K562 (cell line): ENCODE measurements around the gene DPP9. TPM values are rescaled to one million over a fixed set of nuclear protein-coding genes. Genes with fewer than 3 reads are reported as not detected.

Experiments
- ATAC-seq: fragments of 200-7000 bp; cut with Tn5 transposase; 3 replicates; pipeline ENCODE4 v1.9.1; 2020; ENCODE audit warnings: moderate library complexity
- BruUV-seq: library from RNA; stranded (reverse); fragments of 400-500 nt; replicated peaks from 2 replicates; lab custom pipeline; 2021; lab: Mats Ljungman, UMichigan
- CTCF ChIA-PET: fragments of 300-600 bp; formaldehyde crosslinking; extraction: SDS; loops from one replicate; lab custom pipeline; 2021; ENCODE audit warnings: low intra/inter-chr PET ratio; lab: Yijun Ruan, JAX
- POLR2A ChIA-PET: fragments of 300-600, 350-650 bp; sonication (Branson Sonifier 250); formaldehyde crosslinking; extraction: SDS; loops from one replicate; lab custom pipeline; 2021; ENCODE audit warnings: antibody characterized with exemption, inconsistent platforms; lab: Yijun Ruan, JAX
- DNase-seq, 4 experiments: peaks; one replicate each; pipeline versions ENCODE4 v3.0.0 to v3.0.0-alpha.2; 2011 to 2018; ENCODE audit warnings: low spot score in 3 of 4, mixed read lengths in 3 of 4; ENCODE audit errors: extremely low read depth in 1 of 4
- FAIRE-seq: peaks from 2 replicates; lab custom pipeline; 2011; peaks lifted over from hg19 to GRCh38; lab: Jason Lieb, UNC
- H2AFZ ChIP-seq: 2 replicates; pipeline ENCODE4 v1.6.0; 2011; ENCODE audit warnings: low read depth, low read length, control low read depth, inconsistent platforms
- H3K27ac ChIP-seq: fragments of 200-600 bp; 3 replicates; pipeline ENCODE4 v1.8.0; 2011; ENCODE audit warnings: low read depth, mild to moderate bottlenecking, control low read depth, inconsistent platforms, low read length, moderate library complexity, mixed read lengths; ENCODE audit errors: extremely low read depth
- H3K27me3 ChIP-seq, 2 experiments: fragments of 300-600 bp in 1 of 2; 2 replicates in 1 of 2; 3 replicates in 1 of 2; pipeline versions ENCODE4 v1.6.0 to v1.8.0; 2011; ENCODE audit warnings: inconsistent platforms in 2 of 2, low read length in 2 of 2, mild to moderate bottlenecking in 1 of 2, mixed read lengths in 1 of 2, moderate library complexity in 1 of 2; ENCODE audit not compliant: control insufficient read depth in 2 of 2, insufficient read depth in 2 of 2
- H3K36me3 ChIP-seq: fragments of 300-600 bp; 3 replicates; pipeline ENCODE4 v1.8.0; 2011; ENCODE audit warnings: mild to moderate bottlenecking, low read length, inconsistent platforms; ENCODE audit not compliant: control insufficient read depth, insufficient read depth
- H3K4me1 ChIP-seq, 2 experiments: fragments of 200-600 bp in 1 of 2; replicated peaks in 1 of 2; 2 replicates in 1 of 2; 3 replicates in 1 of 2; pipeline versions ENCODE4 v1.5.1 to v1.8.0; 2011; ENCODE audit warnings: inconsistent platforms in 2 of 2, low read length in 2 of 2, mild to moderate bottlenecking in 1 of 2, mixed read lengths in 1 of 2, moderate library complexity in 1 of 2; ENCODE audit not compliant: control insufficient read depth in 2 of 2, insufficient read depth in 2 of 2
- H3K4me2 ChIP-seq: 2 replicates; pipeline ENCODE4 v1.6.1; 2011; ENCODE audit warnings: low read length, control low read depth, inconsistent platforms, mixed read lengths; ENCODE audit not compliant: insufficient read depth
- H3K4me3 ChIP-seq: fragments of 200-600 bp; sonication (generic), shearing (Covaris generic); 2 replicates; pipeline ENCODE4 v1.5.1; 2016; ENCODE audit warnings: control low read depth, inconsistent platforms
- H3K79me2 ChIP-seq: fragments of 200-600 bp; 3 replicates; pipeline ENCODE4 v1.8.0; 2011; ENCODE audit warnings: low read length, inconsistent platforms; ENCODE audit not compliant: control insufficient read depth, insufficient read depth
- H3K9ac ChIP-seq, 2 experiments: 2 replicates each; pipeline versions ENCODE4 v1.6.0 to v1.6.1; 2011; ENCODE audit warnings: low read depth in 2 of 2, low read length in 2 of 2, control low read depth in 1 of 2, inconsistent platforms in 1 of 2, mild to moderate bottlenecking in 1 of 2, mixed read lengths in 1 of 2; ENCODE audit not compliant: insufficient read depth in 1 of 2
- H3K9me1 ChIP-seq: one replicate; pipeline ENCODE4 v1.6.0; 2011; ENCODE audit warnings: inconsistent platforms, mild to moderate bottlenecking, low read length, moderate library complexity; ENCODE audit not compliant: control insufficient read depth, insufficient read depth
- H3K9me3 ChIP-seq: replicated peaks from 2 replicates; pipeline ENCODE4 v1.5.1; 2011; ENCODE audit warnings: low read depth, low read length, inconsistent platforms; ENCODE audit not compliant: control insufficient read depth, insufficient read depth
- H4K20me1 ChIP-seq: replicated peaks from 2 replicates; pipeline ENCODE4 v1.6.1; 2011; ENCODE audit warnings: low read length, inconsistent platforms, mixed read lengths; ENCODE audit not compliant: control insufficient read depth, insufficient read depth
- ATF7 ChIP-seq: fragments of 450-650 bp; IDR thresholded peaks from 2 replicates; pipeline ENCODE4 v1.7.1; 2014; ENCODE audit warnings: mild to moderate bottlenecking, moderate library complexity
- PHB ChIP-seq: fragments of 250-450 bp; sonication (Bioruptor Pico); IDR thresholded peaks from 2 replicates; pipeline ENCODE4 v1.5.0; 2021
- POLR2B ChIP-seq: fragments of 450-650 bp; IDR thresholded peaks from 2 replicates; pipeline ENCODE4 v1.6.1; 2018; ENCODE audit warnings: low read depth; ENCODE audit not compliant: partially characterized antibody
- RBM14 ChIP-seq: fragments of 200-400 bp; formaldehyde crosslinking; IDR thresholded peaks from 2 replicates; pipeline ENCODE4 v1.6.1; 2018; ENCODE audit warnings: low read depth, mild to moderate bottlenecking, low read length, moderate library complexity, borderline replicate concordance; ENCODE audit not compliant: insufficient read depth
- RHOXF2B ChIP-seq: fragments of 250-450 bp; sonication (Bioruptor Pico); conservative IDR thresholded peaks from 2 replicates; pipeline ENCODE4 v1.5.1; 2021
- SETDB1 ChIP-seq: IDR thresholded peaks from one replicate; pipeline ENCODE4 v1.6.1; 2012; ENCODE audit warnings: low read length, control low read depth, inconsistent platforms
- SREBF1 ChIP-seq: fragments of 150-350 bp; IDR thresholded peaks from 2 replicates; pipeline ENCODE4 v1.6.1; 2014; ENCODE audit warnings: antibody characterized with exemption, low read depth, low read length, borderline replicate concordance
- SRSF9 ChIP-seq: fragments of 200-400 bp; formaldehyde crosslinking; IDR thresholded peaks from 2 replicates; pipeline ENCODE4 v1.6.1; 2017; ENCODE audit warnings: low read depth, low read length, borderline replicate concordance
- U2AF1 ChIP-seq: fragments of 200-400 bp; formaldehyde crosslinking; optimal IDR thresholded peaks from 2 replicates; pipeline ENCODE3; 2017; ENCODE audit warnings: mild to moderate bottlenecking, low read depth, low read length, moderate library complexity
- ZNF780A ChIP-seq: fragments of 250-450 bp; sonication (Bioruptor Pico); IDR thresholded peaks from 2 replicates; pipeline ENCODE4 v1.5.0; 2021; ENCODE audit warnings: mild to moderate bottlenecking
- WGBS: fragments of 100-300 bp; shearing (Covaris generic); methylation state at CpG from one replicate; pipeline ENCODE4 v1.1.6; 2016; ENCODE audit warnings: low coverage, mixed read lengths; ENCODE audit not compliant: insufficient coverage; ENCODE audit errors: missing lambda C conversion rate; 5-methylcytosine and 5-hydroxymethylcytosine counted together
- in situ Hi-C: fragments of 300-500 bp; cut with MboI; formaldehyde crosslinking; loops from 4 replicates; pipeline ENCODE4 v1.15.0; 2018; ENCODE audit warnings: inconsistent platforms, mixed read lengths
- intact Hi-C: fragments of 100-400 bp; cut with micrococcal nuclease; formaldehyde crosslinking; loops from 2 replicates; pipeline ENCODE4 v1.14.2; 2022
- polyA plus RNA-seq, 8 experiments: library from polyadenylated mRNA; depleted of rRNA in 4 of 8; stranded (reverse) in 5 of 8; unstranded in 3 of 8; fragments of >200 nt; fragmentation: Nextera tagmentation in 2 of 8; fragmentation: Illumina TruSeq in 1 of 8; extraction: Ambion mirVana in 2 of 8; extraction: Trizol in 1 of 8; gene quantifications; 2 replicates each; pipeline versions ENCODE4 v1.2.1 to v1.2.3, GENCODE V29; 2011 to 2014; ENCODE audit warnings: inconsistent platforms in 1 of 8, missing spikeins in 1 of 8
- total RNA-seq, 7 experiments: library from RNA; depleted of rRNA in 6 of 7; stranded (reverse); fragments of >200 nt in 6 of 7; fragmentation: Illumina TruSeq in 2 of 7; extraction: Trizol in 2 of 7; gene quantifications; 2 replicates each; pipeline versions ENCODE4 v1.2.1 to v1.2.3, GENCODE V29; 2011 to 2021; ENCODE audit warnings: low replicate concordance in 1 of 7
- TF ChIP-seq, protein P1 (sequence below): sonication (generic); formaldehyde crosslinking; IDR thresholded peaks from 2 replicates; pipeline ENCODE4 v1.8.0; 2022; ENCODE audit warnings: missing genetic modification reagents, mild to moderate bottlenecking, borderline replicate concordance
- TF ChIP-seq, protein P2 (sequence below): fragments of 250-450 bp; sonication (Bioruptor Pico); IDR thresholded peaks from 2 replicates; pipeline ENCODE4 v1.5.1; 2021; ENCODE audit warnings: mild to moderate bottlenecking
- TF ChIP-seq, protein P3 (sequence below): fragments of 250-450 bp; sonication (Bioruptor Pico); IDR thresholded peaks from 2 replicates; pipeline ENCODE4 v1.5.0; 2021
- TF ChIP-seq, protein P4 (sequence below): IDR thresholded peaks from 2 replicates; pipeline ENCODE4 v1.6.1; 2012; ENCODE audit warnings: low read depth, low read length, improper control_type of control experiment, borderline replicate concordance
- TF ChIP-seq, protein P5 (sequence below): sonication (generic); formaldehyde crosslinking; IDR thresholded peaks from 2 replicates; pipeline ENCODE4 v1.8.0; 2022; ENCODE audit warnings: missing genetic modification reagents, mild to moderate bottlenecking, borderline replicate concordance

Gene DPP9
- total and polyA plus RNA-seq, 9 of the 15 experiments (the other 6 are each of a cell fraction or from before 2014, with no cell fraction given): 0.90 to 66.7 (median 24.5) TPM

DNA sequence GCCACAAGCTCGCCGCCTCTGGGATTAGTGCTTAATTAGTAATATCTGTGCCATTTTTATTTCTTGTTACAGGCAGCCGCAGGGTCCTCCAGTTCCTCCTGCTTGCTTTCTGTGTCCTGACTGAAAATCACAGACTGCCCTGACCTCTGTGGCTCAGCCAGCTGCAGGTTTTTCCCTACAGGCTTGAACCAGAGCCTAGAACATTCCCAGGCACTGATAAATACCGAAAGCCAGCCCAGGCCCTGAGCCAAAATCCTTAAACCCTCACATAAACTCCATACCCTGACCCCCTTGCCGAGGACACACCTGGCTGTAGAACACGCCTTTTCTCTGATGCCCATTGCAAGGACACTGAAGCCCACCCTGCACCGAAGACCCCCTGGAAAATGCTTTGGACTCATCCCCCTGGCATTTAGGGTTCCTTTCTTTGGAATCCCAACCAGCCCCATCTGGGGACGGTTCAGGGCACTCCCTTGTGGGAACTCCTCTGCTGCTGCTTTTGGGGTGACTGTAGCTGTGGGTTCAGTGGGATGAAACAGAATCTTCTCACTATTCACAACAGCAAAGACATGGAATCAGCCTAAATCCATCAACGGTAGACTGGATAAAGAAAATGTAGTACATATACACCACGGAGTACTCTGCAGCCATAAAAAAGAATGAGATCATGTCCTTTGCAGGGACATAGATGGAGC is 15.5 kb downstream of the DPP9 start:
- peaks cover 0 to 15% of the 10 kb centered on the region in 2 experiments; a peak in 2 of 5 replicates for H3K4me1 ChIP-seq
- in situ Hi-C loops: no loop called here
- WGBS: 92% methylated on average over 10 of the region's 10 CpGs
- TF ChIP-seq, protein P1, sequence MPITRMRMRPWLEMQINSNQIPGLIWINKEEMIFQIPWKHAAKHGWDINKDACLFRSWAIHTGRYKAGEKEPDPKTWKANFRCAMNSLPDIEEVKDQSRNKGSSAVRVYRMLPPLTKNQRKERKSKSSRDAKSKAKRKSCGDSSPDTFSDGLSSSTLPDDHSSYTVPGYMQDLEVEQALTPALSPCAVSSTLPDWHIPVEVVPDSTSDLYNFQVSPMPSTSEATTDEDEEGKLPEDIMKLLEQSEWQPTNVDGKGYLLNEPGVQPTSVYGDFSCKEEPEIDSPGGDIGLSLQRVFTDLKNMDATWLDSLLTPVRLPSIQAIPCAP: no peak
- TF ChIP-seq, protein P2, sequence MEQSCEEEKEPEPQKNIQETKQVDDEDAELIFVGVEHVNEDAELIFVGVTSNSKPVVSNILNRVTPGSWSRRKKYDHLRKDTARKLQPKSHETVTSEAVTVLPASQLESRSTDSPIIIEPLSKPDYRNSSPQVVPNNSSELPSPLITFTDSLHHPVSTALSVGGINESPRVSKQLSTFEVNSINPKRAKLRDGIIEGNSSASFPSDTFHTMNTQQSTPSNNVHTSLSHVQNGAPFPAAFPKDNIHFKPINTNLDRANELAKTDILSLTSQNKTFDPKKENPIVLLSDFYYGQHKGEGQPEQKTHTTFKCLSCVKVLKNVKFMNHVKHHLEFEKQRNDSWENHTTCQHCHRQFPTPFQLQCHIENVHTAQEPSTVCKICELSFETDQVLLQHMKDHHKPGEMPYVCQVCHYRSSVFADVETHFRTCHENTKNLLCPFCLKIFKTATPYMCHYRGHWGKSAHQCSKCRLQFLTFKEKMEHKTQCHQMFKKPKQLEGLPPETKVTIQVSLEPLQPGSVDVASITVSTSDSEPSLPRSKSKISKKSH (CRISPR knock-in tag): no peak
- TF ChIP-seq PHB (CRISPR knock-in tag): no peak
- no peak for TF ChIP-seq ATF7
- TF ChIP-seq ZNF780A: no peak
- TF ChIP-seq, protein P3, sequence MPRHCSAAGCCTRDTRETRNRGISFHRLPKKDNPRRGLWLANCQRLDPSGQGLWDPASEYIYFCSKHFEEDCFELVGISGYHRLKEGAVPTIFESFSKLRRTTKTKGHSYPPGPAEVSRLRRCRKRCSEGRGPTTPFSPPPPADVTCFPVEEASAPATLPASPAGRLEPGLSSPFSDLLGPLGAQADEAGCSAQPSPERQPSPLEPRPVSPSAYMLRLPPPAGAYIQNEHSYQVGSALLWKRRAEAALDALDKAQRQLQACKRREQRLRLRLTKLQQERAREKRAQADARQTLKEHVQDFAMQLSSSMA (CRISPR knock-in tag): no peak
- TF ChIP-seq U2AF1: no peak
- TF ChIP-seq, protein P4, sequence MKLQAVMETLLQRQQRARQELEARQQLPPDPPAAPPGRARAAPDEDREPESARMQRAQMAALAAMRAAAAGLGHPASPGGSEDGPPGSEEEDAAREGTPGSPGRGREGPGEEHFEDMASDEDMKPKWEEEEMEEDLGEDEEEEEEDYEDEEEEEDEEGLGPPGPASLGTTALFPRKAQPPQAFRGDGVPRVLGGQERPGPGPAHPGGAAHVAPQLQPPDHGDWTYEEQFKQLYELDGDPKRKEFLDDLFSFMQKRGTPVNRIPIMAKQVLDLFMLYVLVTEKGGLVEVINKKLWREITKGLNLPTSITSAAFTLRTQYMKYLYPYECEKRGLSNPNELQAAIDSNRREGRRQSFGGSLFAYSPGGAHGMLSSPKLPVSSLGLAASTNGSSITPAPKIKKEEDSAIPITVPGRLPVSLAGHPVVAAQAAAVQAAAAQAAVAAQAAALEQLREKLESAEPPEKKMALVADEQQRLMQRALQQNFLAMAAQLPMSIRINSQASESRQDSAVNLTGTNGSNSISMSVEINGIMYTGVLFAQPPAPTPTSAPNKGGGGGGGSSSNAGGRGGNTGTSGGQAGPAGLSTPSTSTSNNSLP: no peak
- TF ChIP-seq RBM14: no peak
- no peak for TF ChIP-seq RHOXF2B
- no peak for TF ChIP-seq SETDB1
- no peak for TF ChIP-seq SREBF1
- TF ChIP-seq, protein P5, sequence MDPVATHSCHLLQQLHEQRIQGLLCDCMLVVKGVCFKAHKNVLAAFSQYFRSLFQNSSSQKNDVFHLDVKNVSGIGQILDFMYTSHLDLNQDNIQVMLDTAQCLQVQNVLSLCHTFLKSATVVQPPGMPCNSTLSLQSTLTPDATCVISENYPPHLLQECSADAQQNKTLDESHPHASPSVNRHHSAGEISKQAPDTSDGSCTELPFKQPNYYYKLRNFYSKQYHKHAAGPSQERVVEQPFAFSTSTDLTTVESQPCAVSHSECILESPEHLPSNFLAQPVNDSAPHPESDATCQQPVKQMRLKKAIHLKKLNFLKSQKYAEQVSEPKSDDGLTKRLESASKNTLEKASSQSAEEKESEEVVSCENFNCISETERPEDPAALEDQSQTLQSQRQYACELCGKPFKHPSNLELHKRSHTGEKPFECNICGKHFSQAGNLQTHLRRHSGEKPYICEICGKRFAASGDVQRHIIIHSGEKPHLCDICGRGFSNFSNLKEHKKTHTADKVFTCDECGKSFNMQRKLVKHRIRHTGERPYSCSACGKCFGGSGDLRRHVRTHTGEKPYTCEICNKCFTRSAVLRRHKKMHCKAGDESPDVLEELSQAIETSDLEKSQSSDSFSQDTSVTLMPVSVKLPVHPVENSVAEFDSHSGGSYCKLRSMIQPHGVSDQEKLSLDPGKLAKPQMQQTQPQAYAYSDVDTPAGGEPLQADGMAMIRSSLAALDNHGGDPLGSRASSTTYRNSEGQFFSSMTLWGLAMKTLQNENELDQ: no peak
- no peak for TF ChIP-seq SRSF9
- no peak for TF ChIP-seq POLR2B

More for the DNA sequence above, 15.5 kb downstream of the DPP9 start:
- intact Hi-C loops: no loop called here
- no TSS peak for BruUV-seq
- H3K27ac ChIP-seq: no peak overlapping the region
- DNase-seq (no peak), FAIRE-seq (no peak), ATAC-seq (no peak)
- no peak overlapping the region for H3K9ac ChIP-seq
- no peak overlapping the region for H3K4me2 ChIP-seq
- no peaks in the 10 kb centered on the region for H3K27me3 ChIP-seq
- no peak overlapping the region for H2AFZ ChIP-seq
- ChIA-PET CTCF (no interaction called here), POLR2A (no interaction called here)
- H3K36me3 ChIP-seq: peaks cover 71% of the 10 kb centered on the region; the same call in 2 of the 3 replicates
- H3K79me2 ChIP-seq: no peaks in the 10 kb centered on the region
- no peaks in the 10 kb centered on the region for H4K20me1 ChIP-seq
- no peaks in the 10 kb centered on the region for H3K9me3 ChIP-seq
- H3K9me1 ChIP-seq: no peaks in the 10 kb centered on the region
- H3K4me3 ChIP-seq: no peak overlapping the region
